Neural progenitor cell (in vitro differentiated cells): Measurements from ENCODE around the gene NDUFB7. TPM values are rescaled to one million over a fixed set of nuclear protein-coding genes. Genes with fewer than 3 reads are reported as not detected.
"Not testable (repeated sequence)": the region's sequence is repeated elsewhere in the genome, so short reads cannot be mapped to it uniquely, and the experiment has no call there.

Experiments
- DNase-seq: peaks from one replicate; pipeline ENCODE4 v3.0.0-alpha.2; 2016; ENCODE audit warnings: low spot score
- H2AFZ ChIP-seq: fragments of 200-600 bp; sonication (generic); replicated peaks from 2 replicates; pipeline ENCODE4 v1.6.1; 2016; ENCODE audit warnings: antibody characterized with exemption
- H3F3A ChIP-seq: fragments of 200-600 bp; sonication (generic); 2 replicates; pipeline ENCODE4 v1.6.1; 2016; ENCODE audit warnings: antibody characterized with exemption, low read depth
- H3K27ac ChIP-seq: fragments of 200-600 bp; sonication (generic); 2 replicates; pipeline ENCODE4 v1.5.1; 2016; ENCODE audit warnings: mild to moderate bottlenecking
- H3K27me3 ChIP-seq: fragments of 200-600 bp; sonication (generic); 2 replicates; pipeline ENCODE4 v1.6.1; 2016; ENCODE audit warnings: mild to moderate bottlenecking, moderate library complexity
- H3K36me3 ChIP-seq: fragments of 200-600 bp; sonication (generic); 2 replicates; pipeline ENCODE4 v1.5.1; 2016
- H3K4me1 ChIP-seq: fragments of 200-600 bp; sonication (generic); 2 replicates; pipeline ENCODE4 v1.6.1; 2016; ENCODE audit warnings: mixed run types
- H3K4me2 ChIP-seq: fragments of 200-600 bp; sonication (generic); 2 replicates; pipeline ENCODE4 v1.6.1; 2016
- H3K4me3 ChIP-seq: fragments of 200-600 bp; sonication (generic); 2 replicates; pipeline ENCODE4 v1.5.1; 2016
- H3K79me2 ChIP-seq: fragments of 200-600 bp; sonication (generic); 2 replicates; pipeline ENCODE4 v1.6.1; 2016; ENCODE audit warnings: low read depth
- H3K9ac ChIP-seq: fragments of 200-600 bp; sonication (generic); 2 replicates; pipeline ENCODE4 v1.6.1; 2016
- H3K9me3 ChIP-seq: fragments of 200-600 bp; sonication (generic); 2 replicates; pipeline ENCODE4 v1.5.1; 2016; ENCODE audit warnings: low read depth
- H4K20me1 ChIP-seq: fragments of 200-600 bp; sonication (generic); 2 replicates; pipeline ENCODE4 v1.6.1; 2016; ENCODE audit warnings: low read depth
- H3K27ac Mint-ChIP-seq: 3 replicates; pipeline ENCODE4 v1.8.0; 2021; ENCODE audit warnings: mixed read lengths
- H3K27me3 Mint-ChIP-seq: 2 replicates; pipeline ENCODE4 v1.8.0; 2022; ENCODE audit warnings: low read depth, mild to moderate bottlenecking, inconsistent platforms, moderate library complexity, mixed read lengths; ENCODE audit not compliant: insufficient read depth
- H3K36me3 Mint-ChIP-seq: 3 replicates; pipeline ENCODE4 v1.8.0; 2021; ENCODE audit warnings: mixed read lengths
- H3K4me1 Mint-ChIP-seq: 3 replicates; pipeline ENCODE4 v1.8.0; 2021; ENCODE audit warnings: mixed read lengths
- H3K4me3 Mint-ChIP-seq: 3 replicates; pipeline ENCODE4 v1.8.0; 2021; ENCODE audit warnings: mild to moderate bottlenecking, moderate library complexity, mixed read lengths
- H3K9me3 Mint-ChIP-seq: 3 replicates; pipeline ENCODE4 v1.8.0; 2020; ENCODE audit warnings: mixed read lengths
- CTCF ChIP-seq: fragments of 200-600 bp; sonication (generic); IDR thresholded peaks from 2 replicates; pipeline ENCODE4 v1.5.1; 2017; ENCODE audit warnings: antibody characterized with exemption, mild to moderate bottlenecking
- EZH2 ChIP-seq: fragments of 200-600 bp; sonication (generic); IDR thresholded peaks from 2 replicates; pipeline ENCODE4 v1.6.1; 2017; ENCODE audit warnings: antibody characterized with exemption, mild to moderate bottlenecking, moderate library complexity
- EZH2phosphoT487 ChIP-seq: fragments of 200-600 bp; sonication (generic); IDR thresholded peaks from 2 replicates; pipeline ENCODE4 v1.6.1; 2017; ENCODE audit warnings: antibody characterized with exemption
- total RNA-seq: library from RNA; depleted of rRNA; stranded (reverse); fragments of >200 nt; gene quantifications from 2 replicates; pipeline ENCODE4 v1.2.3, GENCODE V29; 2015; ENCODE audit warnings: low replicate concordance

Gene NDUFB7
- total RNA-seq, 1 donor from 2014 or later = 38.0 TPM

GRCh38 chr19:14615623-14616022 is 43.8 kb upstream of the NDUFB7 start:
- Mint-ChIP-seq H3K27me3 (peaks cover 7% of the 10 kb centered on the region), H3K36me3 (no peaks in the 10 kb centered on the region), H3K9me3 (peaks cover 13% of the 10 kb centered on the region), H3K4me1 (no peaks in the 10 kb centered on the region), H3K27ac (no peak overlapping the region), H3K4me3 (no peak overlapping the region)
- Histone ChIP-seq H3K36me3 (no peaks in the 10 kb centered on the region), H2AFZ (no peak overlapping the region), H3K27me3 (no peaks in the 10 kb centered on the region), H3F3A (no peaks in the 10 kb centered on the region), H4K20me1 (no peaks in the 10 kb centered on the region), H3K4me2 (no peak overlapping the region), H3K9ac (no peak overlapping the region), H3K27ac (no peak overlapping the region), H3K79me2 (no peaks in the 10 kb centered on the region), H3K9me3 (peaks cover 10% of the 10 kb centered on the region), H3K4me1 (no peaks in the 10 kb centered on the region), H3K4me3 (no peak overlapping the region)
- no peak for DNase-seq
- TF ChIP-seq EZH2phosphoT487 = no peak
- no peak for TF ChIP-seq CTCF
- TF ChIP-seq EZH2 = no peak

DNA sequence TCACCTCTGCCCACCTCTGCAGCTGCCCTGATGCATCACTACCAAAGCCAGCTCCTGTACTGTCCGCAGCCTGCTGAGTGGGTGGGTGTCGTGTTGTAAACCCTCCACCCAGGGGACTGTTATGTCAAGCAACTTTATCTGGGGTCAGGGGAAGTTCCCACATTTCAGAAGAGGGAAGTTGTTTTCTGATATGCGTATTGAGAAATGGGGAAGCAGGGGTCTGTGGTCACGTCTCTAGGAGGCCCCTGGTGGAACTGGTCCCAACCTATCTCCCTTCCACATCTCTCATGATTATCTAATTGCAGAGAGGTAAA is 42.2 kb upstream of the NDUFB7 start:
- Histone ChIP-seq H3K27ac (no peak overlapping the region), H4K20me1 (no peaks in the 10 kb centered on the region), H3K79me2 (no peaks in the 10 kb centered on the region), H3K36me3 (no peaks in the 10 kb centered on the region), H3K4me1 (no peaks in the 10 kb centered on the region), H3K4me2 (no peak overlapping the region), H3K4me3 (no peak overlapping the region), H2AFZ (no peak overlapping the region), H3K9me3 (no peaks in the 10 kb centered on the region), H3K9ac (no peak overlapping the region), H3F3A (no peaks in the 10 kb centered on the region), H3K27me3 (no peaks in the 10 kb centered on the region)
- H3K27me3 Mint-ChIP-seq = peaks cover 5% of the 10 kb centered on the region
- peaks cover 3% of the 10 kb centered on the region for H3K9me3 Mint-ChIP-seq
- no peak for TF ChIP-seq CTCF
- TF ChIP-seq EZH2 = no peak
- TF ChIP-seq EZH2phosphoT487 = no peak
- H3K4me3 Mint-ChIP-seq = no peak overlapping the region
- DNase-seq = no peak
- H3K4me1 Mint-ChIP-seq = no peaks in the 10 kb centered on the region
- H3K36me3 Mint-ChIP-seq = no peaks in the 10 kb centered on the region
- H3K27ac Mint-ChIP-seq = no peak overlapping the region

GRCh38 chr19:14613399-14614098 is 41.7 kb upstream of the NDUFB7 start:
- not testable (repeated sequence) for H3K27ac ChIP-seq, H3K4me1 Mint-ChIP-seq, H3K9me3 Mint-ChIP-seq, H3K4me3 Mint-ChIP-seq, H3K27ac Mint-ChIP-seq, H3K4me1 ChIP-seq, H3K4me3 ChIP-seq, H3K27me3 ChIP-seq, H3F3A ChIP-seq, H3K36me3 ChIP-seq, H2AFZ ChIP-seq, H3K4me2 ChIP-seq, H3K79me2 ChIP-seq, DNase-seq, H3K9ac ChIP-seq, H3K9me3 ChIP-seq, H4K20me1 ChIP-seq, H3K27me3 Mint-ChIP-seq, H3K36me3 Mint-ChIP-seq

DNA sequence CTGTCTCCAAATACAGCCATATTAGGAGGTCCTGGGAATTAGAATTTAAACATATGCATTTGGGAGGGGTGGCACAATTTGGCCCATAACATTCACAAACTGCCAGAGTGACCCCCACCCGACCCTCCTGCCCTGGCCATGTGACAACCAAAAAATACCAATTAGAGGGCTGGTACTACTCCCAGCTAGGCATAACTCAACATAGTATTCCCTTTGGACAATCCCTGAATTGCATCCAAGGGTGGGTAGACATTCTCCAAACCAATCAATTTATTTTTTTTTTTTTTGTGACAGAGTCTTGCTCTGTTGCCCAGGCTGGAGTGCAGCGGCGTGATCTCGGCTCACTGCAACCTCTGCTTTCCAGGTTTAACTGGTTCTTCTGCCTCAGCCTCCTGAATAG is 40.8 kb upstream of the NDUFB7 start:
- Histone ChIP-seq H3K4me3 (no peak overlapping the region), H3K27ac (no peak overlapping the region), H3F3A (no peaks in the 10 kb centered on the region), H2AFZ (no peak overlapping the region), H3K27me3 (no peaks in the 10 kb centered on the region), H3K36me3 (no peaks in the 10 kb centered on the region), H3K4me1 (no peaks in the 10 kb centered on the region), H3K4me2 (no peak overlapping the region), H3K9me3 (no peaks in the 10 kb centered on the region), H4K20me1 (no peaks in the 10 kb centered on the region), H3K9ac (no peak overlapping the region), H3K79me2 (no peaks in the 10 kb centered on the region)
- no peaks in the 10 kb centered on the region for H3K4me1 Mint-ChIP-seq
- peaks cover 6% of the 10 kb centered on the region for H3K27me3 Mint-ChIP-seq
- no peak overlapping the region for H3K4me3 Mint-ChIP-seq
- H3K36me3 Mint-ChIP-seq = no peaks in the 10 kb centered on the region
- no peak overlapping the region for H3K27ac Mint-ChIP-seq
- DNase-seq = no peak
- no peaks in the 10 kb centered on the region for H3K9me3 Mint-ChIP-seq
- TF ChIP-seq EZH2 = no peak
- no peak for TF ChIP-seq EZH2phosphoT487
- TF ChIP-seq CTCF = no peak

DNA sequence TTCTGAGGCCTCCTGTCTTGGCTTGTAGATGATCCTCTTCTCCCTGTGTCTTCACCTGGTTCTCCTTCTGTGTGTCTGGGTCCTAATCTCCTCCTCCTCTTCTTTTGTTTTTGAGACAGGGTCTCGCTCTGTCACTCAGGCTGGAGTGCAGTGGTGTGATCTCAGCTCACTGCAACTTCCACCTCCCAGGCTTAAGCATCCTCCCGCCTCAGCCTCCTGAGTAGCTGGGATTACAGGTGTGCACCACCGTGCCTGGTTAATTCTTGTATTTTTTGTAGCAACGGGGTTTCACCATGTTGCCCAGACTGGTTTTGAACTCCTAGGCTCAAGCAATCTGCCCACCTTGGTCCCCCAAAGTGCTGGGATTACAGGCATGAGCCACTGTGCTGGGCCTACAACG is 40.4 kb upstream of the NDUFB7 start:
- not testable (repeated sequence) for DNase-seq, H3K9ac ChIP-seq, H3K4me1 Mint-ChIP-seq, H3K4me1 ChIP-seq, H3K27me3 ChIP-seq, H2AFZ ChIP-seq, H3K4me3 Mint-ChIP-seq, H3K4me2 ChIP-seq, H4K20me1 ChIP-seq, H3K9me3 ChIP-seq, H3K4me3 ChIP-seq, H3K79me2 ChIP-seq, H3K36me3 Mint-ChIP-seq, H3K9me3 Mint-ChIP-seq, H3K27ac Mint-ChIP-seq, H3K27me3 Mint-ChIP-seq, H3K36me3 ChIP-seq, H3F3A ChIP-seq, H3K27ac ChIP-seq
